Measurements from ENCODE around the gene SLFN14. TPM values are rescaled to one million over a fixed set of nuclear protein-coding genes. Genes with fewer than 3 reads are reported as not detected.
A peak's percentile ranks its signal among the peaks of the same experiment; 100 is the strongest.
"Not testable (repeated sequence)": the region's sequence is repeated elsewhere in the genome, so short reads cannot be mapped to it uniquely, and the experiment has no call there.

Gene SLFN14
- polyA plus RNA-seq, 1 experiment = not detected

DNA sequence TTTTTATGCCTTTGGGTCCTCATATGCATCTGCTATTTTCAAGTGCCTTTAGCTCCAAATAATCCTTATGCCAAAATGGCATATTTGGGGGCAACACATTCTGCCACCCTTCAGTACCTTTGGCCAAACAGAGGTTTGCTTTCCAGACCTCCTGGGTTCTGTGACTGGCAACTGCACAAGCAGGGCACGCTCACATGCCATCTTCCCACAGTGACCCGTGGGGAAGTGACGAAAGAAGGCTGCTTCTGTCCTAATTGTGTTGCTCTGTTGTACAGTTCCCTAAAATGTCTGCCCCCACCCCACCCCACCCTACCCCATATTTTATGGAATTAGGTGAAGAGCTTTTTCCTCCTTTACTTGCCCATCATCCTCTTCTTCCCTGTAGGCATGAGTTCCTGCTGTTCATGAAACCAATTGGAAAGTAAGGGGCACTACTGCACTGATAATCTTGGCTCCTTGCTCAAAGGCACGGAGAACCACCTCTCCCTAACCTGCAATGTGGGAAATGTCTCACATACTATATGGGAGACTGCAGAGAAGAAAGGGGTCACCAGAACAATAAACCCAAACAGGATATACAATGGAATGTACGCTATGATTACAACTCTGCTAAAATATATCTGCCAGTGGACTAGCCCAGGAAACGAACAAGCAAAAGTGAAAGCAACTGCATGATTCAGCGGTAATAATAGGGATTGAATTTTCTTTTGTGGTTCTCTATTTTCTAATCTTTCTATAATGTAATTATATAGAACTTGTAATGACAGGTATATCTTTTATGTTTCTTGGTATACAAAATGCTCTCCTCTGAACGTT lies 19.8 kb downstream of the SLFN14 start:
- H3K27ac ChIP-seq (ENCODE audit: low read depth, low read length) = no peak overlapping the region
- POLR2A ChIA-PET = no interaction called here
- TF ChIP-seq, protein P1, sequence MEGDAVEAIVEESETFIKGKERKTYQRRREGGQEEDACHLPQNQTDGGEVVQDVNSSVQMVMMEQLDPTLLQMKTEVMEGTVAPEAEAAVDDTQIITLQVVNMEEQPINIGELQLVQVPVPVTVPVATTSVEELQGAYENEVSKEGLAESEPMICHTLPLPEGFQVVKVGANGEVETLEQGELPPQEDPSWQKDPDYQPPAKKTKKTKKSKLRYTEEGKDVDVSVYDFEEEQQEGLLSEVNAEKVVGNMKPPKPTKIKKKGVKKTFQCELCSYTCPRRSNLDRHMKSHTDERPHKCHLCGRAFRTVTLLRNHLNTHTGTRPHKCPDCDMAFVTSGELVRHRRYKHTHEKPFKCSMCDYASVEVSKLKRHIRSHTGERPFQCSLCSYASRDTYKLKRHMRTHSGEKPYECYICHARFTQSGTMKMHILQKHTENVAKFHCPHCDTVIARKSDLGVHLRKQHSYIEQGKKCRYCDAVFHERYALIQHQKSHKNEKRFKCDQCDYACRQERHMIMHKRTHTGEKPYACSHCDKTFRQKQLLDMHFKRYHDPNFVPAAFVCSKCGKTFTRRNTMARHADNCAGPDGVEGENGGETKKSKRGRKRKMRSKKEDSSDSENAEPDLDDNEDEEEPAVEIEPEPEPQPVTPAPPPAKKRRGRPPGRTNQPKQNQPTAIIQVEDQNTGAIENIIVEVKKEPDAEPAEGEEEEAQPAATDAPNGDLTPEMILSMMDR (IDR thresholded peaks at IDR 0.05; ENCODE audit: low read depth, low read length) = 0 out of 2 replicates have a peak, but pooled peaks have one; percentile 8
- DNase-seq (ENCODE audit: low read depth, low spot score) = no peak
- peak overlapping the region; percentile 37 for H3K4me3 ChIP-seq (ENCODE audit: low read depth, low read length)
- no peaks in the 10 kb centered on the region for H3K9me3 ChIP-seq (ENCODE audit: control insufficient read depth, insufficient read depth, low read length)
- CTCF ChIA-PET = interaction anchor here (0.6 to 12.9 kb wide), 6 partner anchors 18 to 228 kb away, joined by 3 to 306 read pairs (median 4); no protein-coding TSS in a partner anchor
- no peaks in the 10 kb centered on the region for H3K27me3 ChIP-seq (ENCODE audit: control insufficient read depth, insufficient read depth, low read length)

DNA sequence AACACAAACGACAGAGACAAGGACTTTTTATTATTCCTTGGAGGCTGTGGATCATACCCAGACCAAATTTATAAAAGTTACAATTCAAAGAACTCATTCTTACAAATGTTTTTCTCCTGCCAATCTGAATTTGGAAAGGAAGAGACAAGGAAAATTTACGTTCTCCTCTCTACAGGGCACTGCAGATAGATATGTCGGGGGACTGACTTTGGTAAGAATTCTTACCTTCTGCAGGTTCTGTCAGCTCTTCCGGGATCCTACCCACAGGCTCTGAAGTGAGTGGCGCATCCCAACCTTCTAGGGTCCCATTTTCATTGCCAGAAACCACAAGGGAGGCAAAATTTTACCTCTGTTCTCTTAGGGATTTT lies 21.0 kb downstream of the SLFN14 start:
- TF ChIP-seq, protein P1 (IDR thresholded peaks at IDR 0.05; ENCODE audit: low read depth, low read length) = no peak
- no peaks in the 10 kb centered on the region for H3K9me3 ChIP-seq (ENCODE audit: control insufficient read depth, insufficient read depth, low read length)
- no peak overlapping the region for H3K4me3 ChIP-seq (ENCODE audit: low read depth, low read length)
- no peaks in the 10 kb centered on the region for H3K27me3 ChIP-seq (ENCODE audit: control insufficient read depth, insufficient read depth, low read length)
- CTCF ChIA-PET = interaction anchor here (0.6 to 12.9 kb wide), 47 partner anchors 8 to 607 kb away, joined by 3 to 306 read pairs (median 4); partner anchors contain the start of genes PEX12, SLFN14 and UNC45B
- H3K27ac ChIP-seq (ENCODE audit: low read depth, low read length) = no peak overlapping the region
- POLR2A ChIA-PET = no interaction called here
- no peak for DNase-seq (ENCODE audit: low read depth, low spot score)

DNA sequence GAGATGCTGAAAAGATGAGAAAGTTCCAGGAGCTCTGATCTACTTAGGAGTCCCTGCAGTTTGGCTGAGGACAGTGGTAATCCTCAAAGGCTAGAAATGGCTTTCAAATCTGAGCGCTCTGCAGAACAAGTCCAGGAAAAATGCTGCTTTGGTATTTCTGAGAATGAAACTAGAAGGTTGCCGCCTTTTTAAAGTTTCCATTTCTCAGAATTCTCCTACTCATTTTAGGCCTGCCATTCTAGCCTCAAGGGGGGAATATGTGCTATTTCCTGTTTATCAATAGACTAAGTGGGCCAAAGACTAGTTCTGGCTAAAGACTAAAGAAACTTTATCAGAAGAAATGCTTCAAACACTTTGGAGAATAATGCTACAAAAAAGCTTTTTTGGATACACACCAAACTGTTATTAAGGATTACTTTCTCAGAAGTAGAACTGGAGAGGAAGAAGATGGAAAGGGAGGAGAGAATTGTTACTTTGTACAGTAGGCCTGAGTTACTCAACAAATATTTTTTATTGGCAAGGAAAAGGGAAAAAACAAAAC lies 22.9 kb downstream of the SLFN14 start, which contains the start of gene SLFN12L:
TSS of gene SLFN12L (minus strand) at position 78 of the 541 bp plus-strand sequence. CDS start 15,314 bp downstream, outside the sequence.
- no peaks in the 10 kb centered on the region for H3K9me3 ChIP-seq (ENCODE audit: control insufficient read depth, insufficient read depth, low read length)
- ChIA-PET POLR2A (no interaction called here), CTCF (interaction anchor here (0.6 to 12.9 kb wide), 20 partner anchors 10 to 1118 kb away, joined by 3 to 306 read pairs (median 4); partner anchors contain the start of gene PEX12)
- no peak within 1 kb of the TSS for H3K4me3 ChIP-seq (ENCODE audit: low read depth, low read length)
- H3K27me3 ChIP-seq (ENCODE audit: control insufficient read depth, insufficient read depth, low read length) = no peaks in the 10 kb centered on the region
- no peak within 1 kb of the TSS for H3K27ac ChIP-seq (ENCODE audit: low read depth, low read length)
- no peak for DNase-seq (ENCODE audit: low read depth, low spot score)
- TF ChIP-seq, protein P1 (IDR thresholded peaks at IDR 0.05; ENCODE audit: low read depth, low read length) = no peak

DNA sequence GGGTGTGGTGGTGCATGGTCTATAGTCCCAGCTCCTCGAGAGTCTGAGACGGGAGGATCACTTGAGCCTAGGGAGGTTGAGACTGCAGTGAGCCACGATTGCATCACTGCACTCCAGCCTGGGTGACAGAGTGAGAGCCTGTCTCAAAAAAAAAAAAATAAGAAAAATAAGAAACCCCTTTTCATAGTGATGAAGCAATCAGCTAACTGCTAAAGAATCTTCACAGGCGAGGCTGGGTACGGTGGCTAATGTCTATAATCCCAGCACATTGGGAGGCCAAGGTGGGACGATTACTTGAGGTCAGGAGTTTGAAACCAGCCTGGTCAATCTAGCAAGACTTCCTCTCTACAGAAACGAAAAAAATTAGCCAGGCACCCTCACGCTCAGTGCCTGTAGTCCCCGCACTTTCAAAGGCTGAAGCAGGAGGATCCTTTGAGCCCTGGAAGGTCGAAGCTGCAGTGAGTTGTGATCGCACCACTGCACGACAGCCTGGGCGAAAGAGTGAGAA lies 23.9 kb downstream of the SLFN14 start:
- Histone ChIP-seq H3K27ac (ENCODE audit: low read depth, low read length) (no peak overlapping the region), H3K4me3 (ENCODE audit: low read depth, low read length) (no peak overlapping the region), H3K27me3 (ENCODE audit: control insufficient read depth, insufficient read depth, low read length) (no peaks in the 10 kb centered on the region), H3K9me3 (ENCODE audit: control insufficient read depth, insufficient read depth, low read length) (no peaks in the 10 kb centered on the region)
- ChIA-PET CTCF (interaction anchor here (0.5 to 12.9 kb wide), 7 partner anchors 9 to 372 kb away, joined by 3 to 306 read pairs (median 4); no protein-coding TSS in a partner anchor), POLR2A (interaction anchor here (0.8 kb wide), 1 partner anchor 164 kb away, joined by 3 read pairs; no protein-coding TSS in a partner anchor)
- TF ChIP-seq, protein P1 (IDR thresholded peaks at IDR 0.05; ENCODE audit: low read depth, low read length) = no peak
- DNase-seq (ENCODE audit: low read depth, low spot score) = no peak

DNA sequence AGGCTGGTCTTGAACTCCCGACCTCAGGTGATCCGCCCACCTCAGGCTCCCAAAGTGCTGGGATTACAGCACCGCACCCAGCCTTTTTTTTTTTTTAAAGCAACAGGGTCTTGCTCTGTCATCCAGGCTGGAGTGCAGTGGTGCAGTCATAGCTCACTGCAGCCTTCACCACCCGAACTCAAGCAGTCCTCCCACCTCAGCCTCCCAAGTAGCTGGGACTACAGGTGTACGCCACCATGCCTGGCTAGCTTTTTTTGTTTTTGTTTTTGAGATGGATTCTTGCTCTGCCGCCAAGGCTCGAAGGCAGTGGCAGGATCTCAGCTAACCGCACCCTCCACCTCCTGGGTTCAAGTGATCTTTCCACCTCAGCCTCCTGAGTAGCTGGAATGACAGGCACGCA lies 25.2 kb downstream of the SLFN14 start:
- H3K27ac ChIP-seq (ENCODE audit: low read depth, low read length); H3K4me3 ChIP-seq (ENCODE audit: low read depth, low read length); H3K9me3 ChIP-seq (ENCODE audit: control insufficient read depth, insufficient read depth, low read length); H3K27me3 ChIP-seq (ENCODE audit: control insufficient read depth, insufficient read depth, low read length); DNase-seq (ENCODE audit: low read depth, low spot score): not testable (repeated sequence)
- CTCF ChIA-PET = interaction anchor here (0.7 to 12.9 kb wide), 5 partner anchors 19 to 1115 kb away, joined by 3 to 306 read pairs (median 3); no protein-coding TSS in a partner anchor
- POLR2A ChIA-PET = interaction anchor here (0.8 kb wide), 1 partner anchor 162 kb away, joined by 3 read pairs; the partner anchor contains the start of gene SLFN11

All from AG04450 (cell line).